HEK293T (cell line): ENCODE data around the gene DMRT1.

Experiments
- ARNT ChIP-seq: fragments of 450-650 bp; IDR thresholded peaks from 2 replicates; pipeline ENCODE4 v1.6.1; 2017; ENCODE audit warnings: mild to moderate bottlenecking
- FOXM1 ChIP-seq: fragments of 450-650 bp; IDR thresholded peaks from 2 replicates; pipeline ENCODE4 v1.6.1; 2017; ENCODE audit warnings: mild to moderate bottlenecking, borderline replicate concordance
- SP1 ChIP-seq: fragments of 450-650 bp; IDR thresholded peaks from 2 replicates; pipeline ENCODE4 v1.6.1; 2017
- TARDBP ChIP-seq: fragments of 450-650 bp; IDR thresholded peaks from 2 replicates; pipeline ENCODE4 v1.6.1; 2016

DNA sequence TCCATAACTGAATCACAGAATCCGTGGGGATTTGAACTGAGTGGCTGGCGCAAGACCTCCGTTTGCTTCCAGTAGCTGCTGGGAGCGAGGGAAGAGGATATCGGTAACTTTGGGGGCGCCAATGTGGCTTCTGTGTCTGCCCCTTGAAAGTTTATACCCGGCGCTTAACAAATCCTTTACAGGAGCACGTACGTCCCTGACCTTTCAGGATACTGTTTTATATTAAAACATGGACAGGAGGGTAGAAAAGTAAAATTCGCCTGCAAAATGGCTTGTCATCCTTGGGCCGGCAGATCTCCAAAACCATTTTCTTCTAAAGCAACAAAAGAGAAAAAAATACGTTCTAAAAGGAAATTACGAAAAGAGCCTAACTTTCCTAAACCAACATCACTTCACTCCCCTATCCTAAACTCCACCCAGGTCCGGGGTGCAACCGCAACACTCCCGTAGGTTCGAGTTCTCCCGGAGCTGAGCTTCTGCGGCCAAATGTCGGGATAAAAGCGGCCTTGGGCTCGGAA, 134.3 kb downstream of the DMRT1 start:
- no peak for TF ChIP-seq SP1
- TF ChIP-seq ARNT = no peak
- TF ChIP-seq FOXM1 = no peak
- no peak for TF ChIP-seq TARDBP
